GM10266 (cell line): Measurements from ENCODE around the gene ZNF365.
"Not testable (repeated sequence)": the region's sequence is repeated elsewhere in the genome, so short reads cannot be mapped to it uniquely, and the experiment has no call there.

Source experiments
- DNase-seq: peaks from one replicate; pipeline ENCODE4 v3.0.0; 2012; ENCODE audit errors: extremely low spot score
- TF ChIP-seq, protein P1 (sequence below): IDR thresholded peaks from 2 replicates; pipeline ENCODE4 v1.5.1; 2012; ENCODE audit warnings: mild to moderate bottlenecking, low read depth; ENCODE audit not compliant: control insufficient read depth, insufficient read depth; ENCODE audit errors: missing control alignments

The ZNF365 gene

DNA sequence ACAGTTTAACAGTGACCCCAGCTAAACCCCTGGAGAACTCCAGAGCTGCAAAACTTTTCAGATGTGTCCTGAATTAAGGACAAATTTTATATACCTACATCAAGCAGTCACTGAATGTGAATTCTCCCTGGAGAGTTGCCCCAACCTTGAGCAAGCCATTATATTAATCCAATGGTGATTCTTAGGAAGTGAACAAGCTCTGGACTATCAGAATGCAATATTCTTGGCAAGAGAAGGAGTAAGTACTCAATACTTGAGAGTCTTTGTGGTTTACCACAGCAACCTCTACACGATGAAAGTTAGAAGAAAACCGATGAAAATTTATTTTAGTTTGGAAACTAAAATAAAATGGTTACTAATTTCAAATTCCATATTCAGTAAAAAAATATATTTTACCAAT is 19.3 kb upstream of the ZNF365 start:
- DNase-seq, result no peak
- TF ChIP-seq, protein P1, sequence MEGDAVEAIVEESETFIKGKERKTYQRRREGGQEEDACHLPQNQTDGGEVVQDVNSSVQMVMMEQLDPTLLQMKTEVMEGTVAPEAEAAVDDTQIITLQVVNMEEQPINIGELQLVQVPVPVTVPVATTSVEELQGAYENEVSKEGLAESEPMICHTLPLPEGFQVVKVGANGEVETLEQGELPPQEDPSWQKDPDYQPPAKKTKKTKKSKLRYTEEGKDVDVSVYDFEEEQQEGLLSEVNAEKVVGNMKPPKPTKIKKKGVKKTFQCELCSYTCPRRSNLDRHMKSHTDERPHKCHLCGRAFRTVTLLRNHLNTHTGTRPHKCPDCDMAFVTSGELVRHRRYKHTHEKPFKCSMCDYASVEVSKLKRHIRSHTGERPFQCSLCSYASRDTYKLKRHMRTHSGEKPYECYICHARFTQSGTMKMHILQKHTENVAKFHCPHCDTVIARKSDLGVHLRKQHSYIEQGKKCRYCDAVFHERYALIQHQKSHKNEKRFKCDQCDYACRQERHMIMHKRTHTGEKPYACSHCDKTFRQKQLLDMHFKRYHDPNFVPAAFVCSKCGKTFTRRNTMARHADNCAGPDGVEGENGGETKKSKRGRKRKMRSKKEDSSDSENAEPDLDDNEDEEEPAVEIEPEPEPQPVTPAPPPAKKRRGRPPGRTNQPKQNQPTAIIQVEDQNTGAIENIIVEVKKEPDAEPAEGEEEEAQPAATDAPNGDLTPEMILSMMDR, result no peak

DNA sequence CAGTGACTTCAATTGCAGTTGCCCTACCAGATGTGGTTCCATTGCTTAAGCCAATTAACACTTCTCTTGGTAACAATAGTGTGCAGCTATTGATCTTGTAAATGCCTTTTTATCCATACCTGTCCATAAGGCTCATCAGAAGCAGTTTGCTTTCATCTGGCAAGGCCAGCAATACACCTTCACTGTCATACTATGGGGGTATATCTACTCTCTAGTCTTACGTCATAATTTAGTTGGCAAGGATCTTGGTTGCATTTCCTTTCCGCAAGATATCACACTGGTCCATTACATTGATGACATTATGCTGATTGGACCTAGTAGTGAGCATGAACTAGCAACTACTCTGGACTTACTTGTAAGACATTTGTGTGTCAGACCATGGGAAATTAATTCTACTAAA is 17.7 kb upstream of the ZNF365 start:
- TF ChIP-seq, protein P1, result no peak

DNA sequence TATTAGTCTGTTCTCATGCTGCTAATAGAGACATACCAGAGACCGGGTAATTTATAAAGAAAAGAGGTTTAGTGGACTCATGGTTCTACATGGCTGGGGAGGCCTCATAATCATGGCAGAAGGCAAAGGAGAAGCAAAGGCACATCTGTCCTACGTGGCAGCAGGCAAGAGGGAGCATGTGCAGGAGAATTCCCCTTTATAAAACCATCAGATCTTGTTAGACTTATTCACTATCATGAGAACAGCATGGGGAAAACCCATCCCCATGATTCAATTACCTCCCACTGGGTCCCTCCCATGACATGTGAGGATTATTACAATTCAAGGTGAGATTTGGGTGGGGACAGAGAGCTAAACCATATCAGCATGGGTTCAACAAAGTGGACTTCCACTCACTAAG is 16.0 kb upstream of the ZNF365 start:
- DNase-seq, result not testable (repeated sequence)

More for the DNA sequence above, 17.7 kb upstream of the ZNF365 start:
- DNase-seq, result no peak

DNA sequence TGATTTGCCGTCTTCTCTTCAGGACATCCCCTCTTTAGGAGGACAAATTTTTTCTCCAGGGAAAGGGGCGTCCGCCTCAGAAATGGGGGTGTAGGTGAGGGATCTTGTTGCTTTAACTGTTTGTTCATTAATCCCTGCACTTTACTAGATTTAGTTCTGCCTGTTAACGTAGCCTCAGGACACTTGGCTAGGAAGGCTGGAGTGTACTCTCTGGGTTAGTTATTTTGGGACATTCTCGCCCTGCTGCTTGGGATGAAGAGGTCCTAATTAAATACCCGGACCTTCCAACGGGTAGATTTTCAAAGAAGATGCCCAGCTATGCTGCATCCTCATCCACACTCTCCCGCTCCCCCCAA is 552 bp upstream of the ZNF365 start:
- no peak for DNase-seq
- TF ChIP-seq, protein P1, result no peak

DNA sequence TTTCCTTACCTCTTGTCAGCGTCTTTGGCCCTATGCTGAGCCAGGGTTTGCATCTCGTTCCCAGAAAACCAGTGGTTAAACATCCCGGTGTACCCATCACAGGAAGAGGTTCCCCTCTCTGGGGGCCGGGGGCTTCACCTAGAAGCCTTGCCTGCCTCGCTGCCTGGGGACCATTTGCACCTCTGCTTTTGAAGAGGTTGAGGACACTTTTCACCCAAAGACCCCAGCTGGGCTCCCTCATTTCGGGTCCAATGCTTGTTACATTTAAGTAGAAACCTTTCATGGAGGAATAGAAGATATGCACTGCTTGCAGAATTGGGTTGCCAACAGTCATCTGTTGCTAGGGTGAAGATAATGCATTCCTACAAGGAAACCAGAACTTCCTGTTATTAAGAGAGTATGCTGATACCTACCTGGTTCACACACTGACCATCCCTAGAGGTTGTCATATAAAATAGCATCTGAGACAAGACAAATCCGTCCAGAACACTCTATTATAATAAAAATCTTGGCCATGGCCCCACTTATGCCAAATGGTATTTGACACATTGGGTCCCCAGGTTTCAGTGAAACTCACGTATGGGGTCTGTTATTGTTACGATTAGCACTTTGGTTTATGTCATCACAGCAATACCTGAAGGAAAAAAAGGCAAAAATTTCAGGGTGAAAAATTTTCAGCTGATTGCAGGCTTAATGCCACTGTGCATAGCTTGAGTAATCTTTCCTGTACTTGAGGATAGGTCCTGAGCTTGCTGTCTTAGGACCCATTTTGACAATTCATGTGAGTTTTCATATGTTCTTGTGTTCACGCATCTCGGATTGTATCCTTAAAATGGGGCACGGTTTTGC is 917 bp downstream of the ZNF365 start:
- TF ChIP-seq, protein P1, result no peak
- DNase-seq, result no peak

DNA sequence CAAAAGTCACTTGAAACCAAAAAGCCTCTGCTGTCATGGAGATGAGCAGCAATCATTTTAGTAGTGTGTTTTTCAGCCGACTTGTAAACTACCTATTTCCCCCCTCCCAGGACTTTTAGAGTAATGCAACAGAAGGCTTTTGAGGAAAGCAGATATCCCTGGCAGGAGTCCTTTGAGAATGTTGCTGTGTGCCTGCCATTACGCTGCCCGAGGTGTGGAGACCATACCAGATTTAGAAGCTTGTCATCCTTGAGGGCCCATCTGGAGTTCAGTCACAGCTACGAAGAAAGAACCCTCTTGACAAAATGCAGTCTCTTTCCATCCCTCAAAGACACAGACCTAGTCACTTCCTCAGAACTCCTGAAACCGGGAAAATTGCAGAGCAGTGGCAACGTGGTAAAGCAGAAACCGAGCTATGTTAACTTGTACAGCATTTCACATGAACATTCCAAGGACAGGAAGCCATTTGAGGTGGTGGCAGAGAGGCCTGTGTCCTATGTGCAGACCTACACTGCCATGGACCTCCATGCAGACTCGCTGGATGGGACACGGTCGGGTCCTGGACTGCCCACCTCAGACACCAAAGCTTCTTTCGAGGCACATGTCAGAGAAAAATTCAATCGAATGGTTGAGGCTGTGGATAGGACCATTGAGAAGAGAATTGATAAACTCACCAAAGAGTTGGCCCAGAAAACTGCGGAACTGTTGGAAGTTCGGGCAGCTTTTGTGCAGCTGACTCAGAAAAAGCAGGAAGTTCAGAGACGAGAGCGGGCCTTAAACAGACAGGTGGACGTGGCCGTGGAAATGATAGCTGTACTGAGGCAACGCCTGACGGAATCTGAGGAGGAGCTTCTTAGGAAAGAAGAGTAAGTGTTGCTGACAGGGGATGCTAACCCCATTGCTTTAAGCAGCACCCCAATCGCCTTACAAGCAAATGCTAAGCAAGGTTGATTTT is 2.2 kb downstream of the ZNF365 start:
- no peak for DNase-seq
- TF ChIP-seq, protein P1, result no peak

DNA sequence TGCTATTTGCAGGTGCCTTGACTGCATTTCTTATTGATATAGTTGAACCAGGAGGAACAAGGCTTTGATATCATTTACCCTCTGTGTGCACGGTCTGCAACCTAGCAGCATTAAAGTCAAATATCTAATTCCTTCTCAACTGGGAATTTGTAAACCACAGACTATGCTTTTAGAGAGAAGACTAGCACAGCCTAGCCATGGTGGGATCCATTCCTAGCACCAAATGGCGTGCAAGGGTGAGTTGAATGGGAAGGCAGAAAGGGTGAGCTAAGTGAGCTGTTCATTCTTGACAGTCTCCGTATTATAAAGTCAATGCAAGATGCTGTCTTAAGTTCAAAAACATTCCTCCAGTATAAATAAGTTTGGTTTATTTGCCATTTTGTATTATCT is 2.9 kb downstream of the ZNF365 start:
- DNase-seq, result no peak
- TF ChIP-seq, protein P1, result no peak
